Adrenal gland (tissue), 5 donors: ENCODE measurements around the gene ATP6V0B.

Experiments
- POLR2A ChIP-seq, 2 donors: fragments of 450-650 bp; IDR thresholded peaks; one replicate each; pipeline ENCODE4 v1.6.1; 2017; ENCODE audit warnings: antibody characterized with exemption in 2 of 2, mild to moderate bottlenecking in 2 of 2, moderate library complexity in 1 of 2
- TF ChIP-seq, protein P1 (sequence below), 6 experiments: fragments of 450-650 bp in 4 of 6; fragments of 200-600 bp in 2 of 6; sonication (generic) in 1 of 6; IDR thresholded peaks; 1 replicate in 5 of 6; 2 replicates in 1 of 6; pipeline versions ENCODE4 v1.5.1 to v1.8.0; 2016 to 2021; ENCODE audit warnings: antibody characterized with exemption in 6 of 6, mild to moderate bottlenecking in 2 of 6, moderate library complexity in 1 of 6
- donor health status: DM: no; HTN: no; CAD: no.

DNA sequence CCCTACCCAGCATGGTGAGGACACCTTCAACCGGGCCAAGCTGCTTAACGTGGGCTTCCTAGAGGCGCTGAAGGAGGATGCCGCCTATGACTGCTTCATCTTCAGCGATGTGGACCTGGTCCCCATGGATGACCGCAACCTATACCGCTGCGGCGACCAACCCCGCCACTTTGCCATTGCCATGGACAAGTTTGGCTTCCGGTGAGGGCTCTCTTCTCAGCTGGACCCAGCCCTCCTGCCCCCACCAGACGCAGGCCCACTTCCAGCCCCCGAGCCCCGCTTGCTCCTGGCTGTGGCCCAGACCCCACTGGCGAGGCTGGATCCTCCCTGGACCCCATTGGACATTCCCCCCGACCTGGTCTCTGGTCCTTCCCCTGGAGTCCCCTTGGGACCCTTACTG, 10.1 kb downstream of the ATP6V0B start:
- no peak for TF ChIP-seq POLR2A (IDR thresholded peaks at IDR 0.05)
- TF ChIP-seq, protein P1, sequence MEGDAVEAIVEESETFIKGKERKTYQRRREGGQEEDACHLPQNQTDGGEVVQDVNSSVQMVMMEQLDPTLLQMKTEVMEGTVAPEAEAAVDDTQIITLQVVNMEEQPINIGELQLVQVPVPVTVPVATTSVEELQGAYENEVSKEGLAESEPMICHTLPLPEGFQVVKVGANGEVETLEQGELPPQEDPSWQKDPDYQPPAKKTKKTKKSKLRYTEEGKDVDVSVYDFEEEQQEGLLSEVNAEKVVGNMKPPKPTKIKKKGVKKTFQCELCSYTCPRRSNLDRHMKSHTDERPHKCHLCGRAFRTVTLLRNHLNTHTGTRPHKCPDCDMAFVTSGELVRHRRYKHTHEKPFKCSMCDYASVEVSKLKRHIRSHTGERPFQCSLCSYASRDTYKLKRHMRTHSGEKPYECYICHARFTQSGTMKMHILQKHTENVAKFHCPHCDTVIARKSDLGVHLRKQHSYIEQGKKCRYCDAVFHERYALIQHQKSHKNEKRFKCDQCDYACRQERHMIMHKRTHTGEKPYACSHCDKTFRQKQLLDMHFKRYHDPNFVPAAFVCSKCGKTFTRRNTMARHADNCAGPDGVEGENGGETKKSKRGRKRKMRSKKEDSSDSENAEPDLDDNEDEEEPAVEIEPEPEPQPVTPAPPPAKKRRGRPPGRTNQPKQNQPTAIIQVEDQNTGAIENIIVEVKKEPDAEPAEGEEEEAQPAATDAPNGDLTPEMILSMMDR (IDR thresholded peaks at IDR 0.05): no peak
